ENCODE measurements around the gene TRAK1.

Gene TRAK1

GRCh38 chr3:42139621-42140453 is 48.7 kb downstream of the TRAK1 start:
- WGBS (ENCODE audit: insufficient coverage, insufficient read length): no CpG with 5 or more reads among the region's 16 CpGs
- Histone ChIP-seq H3K4me1 (ENCODE audit: control insufficient read depth, insufficient read depth, low read length) (no peaks in the 10 kb centered on the region), H3K9me3 (ENCODE audit: control insufficient read depth, insufficient read depth, low read length) (no peaks in the 10 kb centered on the region), H3K36me3 (ENCODE audit: control insufficient read depth, insufficient read depth, low read length) (no peaks in the 10 kb centered on the region), H3K27ac (ENCODE audit: low read length) (no peak overlapping the region), H3K27me3 (ENCODE audit: control insufficient read depth, insufficient read depth, low read length) (no peaks in the 10 kb centered on the region), H3K4me3 (ENCODE audit: low read length) (no peak overlapping the region)
- DNase-seq (ENCODE audit: low read depth, low spot score): no peak

- DNase-seq (ENCODE audit: low read depth, low spot score): no peak
These were observed 49.6 kb downstream of the TRAK1 start for GRCh38 chr3:42140665-42141203.

GRCh38 chr3:42143440-42143839 is 52.3 kb downstream of the TRAK1 start:
- WGBS (ENCODE audit: insufficient coverage, insufficient read length): no CpG with 5 or more reads among the region's 7 CpGs
- Histone ChIP-seq H3K9me3 (ENCODE audit: control insufficient read depth, insufficient read depth, low read length) (no peaks in the 10 kb centered on the region), H3K4me1 (ENCODE audit: control insufficient read depth, insufficient read depth, low read length) (no peaks in the 10 kb centered on the region), H3K27ac (ENCODE audit: low read length) (no peak overlapping the region), H3K27me3 (ENCODE audit: control insufficient read depth, insufficient read depth, low read length) (no peaks in the 10 kb centered on the region), H3K36me3 (ENCODE audit: control insufficient read depth, insufficient read depth, low read length) (no peaks in the 10 kb centered on the region), H3K4me3 (ENCODE audit: low read length) (no peak overlapping the region)
- no peak for DNase-seq (ENCODE audit: low read depth, low spot score)

More at GRCh38 chr3:42140665-42141203, 49.6 kb downstream of the TRAK1 start:
- Histone ChIP-seq H3K4me3 (ENCODE audit: low read length) (no peak overlapping the region), H3K9me3 (ENCODE audit: control insufficient read depth, insufficient read depth, low read length) (no peaks in the 10 kb centered on the region), H3K27me3 (ENCODE audit: control insufficient read depth, insufficient read depth, low read length) (no peaks in the 10 kb centered on the region), H3K4me1 (ENCODE audit: control insufficient read depth, insufficient read depth, low read length) (no peaks in the 10 kb centered on the region), H3K27ac (ENCODE audit: low read length) (no peak overlapping the region), H3K36me3 (ENCODE audit: control insufficient read depth, insufficient read depth, low read length) (no peaks in the 10 kb centered on the region)
- no CpG with 5 or more reads among the region's 7 CpGs for WGBS (ENCODE audit: insufficient coverage, insufficient read length)

GRCh38 chr3:42144209-42144608 is 53.1 kb downstream of the TRAK1 start:
- Histone ChIP-seq H3K4me1 (ENCODE audit: control insufficient read depth, insufficient read depth, low read length) (no peaks in the 10 kb centered on the region), H3K27ac (ENCODE audit: low read length) (no peak overlapping the region), H3K9me3 (ENCODE audit: control insufficient read depth, insufficient read depth, low read length) (no peaks in the 10 kb centered on the region), H3K36me3 (ENCODE audit: control insufficient read depth, insufficient read depth, low read length) (no peaks in the 10 kb centered on the region), H3K27me3 (ENCODE audit: control insufficient read depth, insufficient read depth, low read length) (no peaks in the 10 kb centered on the region), H3K4me3 (ENCODE audit: low read length) (no peak overlapping the region)
- DNase-seq (ENCODE audit: low read depth, low spot score): no peak

- Histone ChIP-seq H3K27ac (ENCODE audit: low read length) (no peak overlapping the region), H3K4me1 (ENCODE audit: control insufficient read depth, insufficient read depth, low read length) (no peaks in the 10 kb centered on the region), H3K9me3 (ENCODE audit: control insufficient read depth, insufficient read depth, low read length) (no peaks in the 10 kb centered on the region), H3K27me3 (ENCODE audit: control insufficient read depth, insufficient read depth, low read length) (no peaks in the 10 kb centered on the region), H3K4me3 (ENCODE audit: low read length) (no peak overlapping the region), H3K36me3 (ENCODE audit: control insufficient read depth, insufficient read depth, low read length) (no peaks in the 10 kb centered on the region)
- no peak for DNase-seq (ENCODE audit: low read depth, low spot score)
- WGBS (ENCODE audit: insufficient coverage, insufficient read length): no CpG with 5 or more reads among the region's 5 CpGs
These were observed 57.1 kb downstream of the TRAK1 start for GRCh38 chr3:42148086-42148848.

- H3K4me1 ChIP-seq (ENCODE audit: control insufficient read depth, insufficient read depth, low read length): no peaks in the 10 kb centered on the region
These were observed 57.9 kb downstream of the TRAK1 start for GRCh38 chr3:42148982-42149432.

GRCh38 chr3:42149532-42149931 is 58.4 kb downstream of the TRAK1 start:
- H3K4me1 ChIP-seq (ENCODE audit: control insufficient read depth, insufficient read depth, low read length): no peaks in the 10 kb centered on the region
- no CpG with 5 or more reads among the region's 8 CpGs for WGBS (ENCODE audit: insufficient coverage, insufficient read length)
- no peaks in the 10 kb centered on the region for H3K9me3 ChIP-seq (ENCODE audit: control insufficient read depth, insufficient read depth, low read length)
- H3K27me3 ChIP-seq (ENCODE audit: control insufficient read depth, insufficient read depth, low read length): no peaks in the 10 kb centered on the region
- DNase-seq (ENCODE audit: low read depth, low spot score): no peak
- no peak overlapping the region for H3K4me3 ChIP-seq (ENCODE audit: low read length)
- H3K36me3 ChIP-seq (ENCODE audit: control insufficient read depth, insufficient read depth, low read length): no peaks in the 10 kb centered on the region
- H3K27ac ChIP-seq (ENCODE audit: low read length): no peak overlapping the region

More at GRCh38 chr3:42148982-42149432, 57.9 kb downstream of the TRAK1 start:
- H3K4me3 ChIP-seq (ENCODE audit: low read length): no peak overlapping the region
- H3K36me3 ChIP-seq (ENCODE audit: control insufficient read depth, insufficient read depth, low read length): no peaks in the 10 kb centered on the region
- peak; percentile 45 for DNase-seq (ENCODE audit: low read depth, low spot score)
- H3K9me3 ChIP-seq (ENCODE audit: control insufficient read depth, insufficient read depth, low read length): no peaks in the 10 kb centered on the region
- H3K27me3 ChIP-seq (ENCODE audit: control insufficient read depth, insufficient read depth, low read length): no peaks in the 10 kb centered on the region
- WGBS (ENCODE audit: insufficient coverage, insufficient read length): no CpG with 5 or more reads among the region's 11 CpGs
- H3K27ac ChIP-seq (ENCODE audit: low read length): no peak overlapping the region

GRCh38 chr3:42149975-42150374 is 58.8 kb downstream of the TRAK1 start:
- no peak for DNase-seq (ENCODE audit: low read depth, low spot score)
- Histone ChIP-seq H3K4me1 (ENCODE audit: control insufficient read depth, insufficient read depth, low read length) (no peaks in the 10 kb centered on the region), H3K4me3 (ENCODE audit: low read length) (no peak overlapping the region), H3K27me3 (ENCODE audit: control insufficient read depth, insufficient read depth, low read length) (no peaks in the 10 kb centered on the region), H3K36me3 (ENCODE audit: control insufficient read depth, insufficient read depth, low read length) (no peaks in the 10 kb centered on the region), H3K27ac (ENCODE audit: low read length) (no peak overlapping the region), H3K9me3 (ENCODE audit: control insufficient read depth, insufficient read depth, low read length) (no peaks in the 10 kb centered on the region)
- no CpG with 5 or more reads among the region's 3 CpGs for WGBS (ENCODE audit: insufficient coverage, insufficient read length)

- no peak for DNase-seq (ENCODE audit: low read depth, low spot score)
- no peaks in the 10 kb centered on the region for H3K4me1 ChIP-seq (ENCODE audit: control insufficient read depth, insufficient read depth, low read length)
- H3K36me3 ChIP-seq (ENCODE audit: control insufficient read depth, insufficient read depth, low read length): no peaks in the 10 kb centered on the region
- whole genome bisulfite sequencing (ENCODE audit: insufficient coverage, insufficient read length): no CpG with 5 or more reads among the region's 2 CpGs
- no peak overlapping the region for H3K4me3 ChIP-seq (ENCODE audit: low read length)
- no peaks in the 10 kb centered on the region for H3K27me3 ChIP-seq (ENCODE audit: control insufficient read depth, insufficient read depth, low read length)
- H3K9me3 ChIP-seq (ENCODE audit: control insufficient read depth, insufficient read depth, low read length): no peaks in the 10 kb centered on the region
- no peak overlapping the region for H3K27ac ChIP-seq (ENCODE audit: low read length)
These were observed 60.5 kb downstream of the TRAK1 start for GRCh38 chr3:42151596-42152168.

GRCh38 chr3:42152193-42152592 is 61.0 kb downstream of the TRAK1 start:
- Histone ChIP-seq H3K36me3 (ENCODE audit: control insufficient read depth, insufficient read depth, low read length) (no peaks in the 10 kb centered on the region), H3K9me3 (ENCODE audit: control insufficient read depth, insufficient read depth, low read length) (no peaks in the 10 kb centered on the region), H3K27ac (ENCODE audit: low read length) (no peak overlapping the region), H3K27me3 (ENCODE audit: control insufficient read depth, insufficient read depth, low read length) (no peaks in the 10 kb centered on the region), H3K4me3 (ENCODE audit: low read length) (no peak overlapping the region), H3K4me1 (ENCODE audit: control insufficient read depth, insufficient read depth, low read length) (no peaks in the 10 kb centered on the region)
- no peak for DNase-seq (ENCODE audit: low read depth, low spot score)
- WGBS (ENCODE audit: insufficient coverage, insufficient read length): no CpG with 5 or more reads among the region's 5 CpGs
